Measurements from ENCODE around the gene GEMIN2. TPM values are rescaled to one million over a fixed set of nuclear protein-coding genes. Genes with fewer than 3 reads are reported as not detected.
"Not testable (repeated sequence)": the region's sequence is repeated elsewhere in the genome, so short reads cannot be mapped to it uniquely, and the experiment has no call there.

GEMIN2 gene, protein sequence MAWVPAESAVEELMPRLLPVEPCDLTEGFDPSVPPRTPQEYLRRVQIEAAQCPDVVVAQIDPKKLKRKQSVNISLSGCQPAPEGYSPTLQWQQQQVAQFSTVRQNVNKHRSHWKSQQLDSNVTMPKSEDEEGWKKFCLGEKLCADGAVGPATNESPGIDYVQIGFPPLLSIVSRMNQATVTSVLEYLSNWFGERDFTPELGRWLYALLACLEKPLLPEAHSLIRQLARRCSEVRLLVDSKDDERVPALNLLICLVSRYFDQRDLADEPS
- 50.4 TPM for total RNA-seq

- DNase-seq = peak; percentile 88
These were observed at the start of gene GEMIN2 for GRCh38 chr14:39114073-39114838. GEMIN2 (plus strand) TSS chr14:39114323; CDS start chr14:39114339, 16 bp downstream.

DNA sequence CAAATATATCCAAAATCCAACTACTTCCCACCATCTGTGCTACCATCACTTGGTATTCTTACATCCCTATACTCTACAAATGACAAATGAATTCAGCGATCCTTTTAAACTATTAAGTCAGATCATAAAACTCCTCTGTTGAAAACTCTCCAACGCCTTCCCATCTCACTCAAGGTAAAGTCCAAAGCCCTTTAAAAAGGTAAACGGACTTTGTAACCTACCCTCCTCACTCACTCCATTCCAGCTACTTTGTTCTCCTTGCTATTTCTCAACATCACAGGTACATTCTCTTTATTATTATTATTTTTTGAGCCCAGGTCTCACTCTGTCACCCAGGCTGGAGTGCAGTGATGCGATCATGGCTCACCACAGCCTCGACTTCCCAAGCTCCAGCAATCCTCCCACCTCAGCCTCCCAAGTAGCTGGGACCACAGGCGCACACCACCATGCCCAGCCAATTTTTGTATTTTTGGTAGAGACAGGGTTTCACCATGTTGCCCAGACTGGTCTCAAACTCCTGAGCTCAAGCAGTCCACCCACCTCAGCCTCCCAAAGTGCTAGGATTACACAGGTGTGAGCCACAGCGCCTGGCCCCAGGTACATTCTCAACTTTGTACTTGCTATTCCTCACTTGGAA, 44.8 kb upstream of the GEMIN2 start:
- not testable (repeated sequence) for DNase-seq

GRCh38 chr14:39069923-39070322, 44.2 kb upstream of the GEMIN2 start:
- no peak for DNase-seq

- DNase-seq = no peak
These were observed 43.0 kb upstream of the GEMIN2 start for GRCh38 chr14:39071096-39071495.

GRCh38 chr14:39080886-39081285, 33.2 kb upstream of the GEMIN2 start:
- no peak for DNase-seq

DNA sequence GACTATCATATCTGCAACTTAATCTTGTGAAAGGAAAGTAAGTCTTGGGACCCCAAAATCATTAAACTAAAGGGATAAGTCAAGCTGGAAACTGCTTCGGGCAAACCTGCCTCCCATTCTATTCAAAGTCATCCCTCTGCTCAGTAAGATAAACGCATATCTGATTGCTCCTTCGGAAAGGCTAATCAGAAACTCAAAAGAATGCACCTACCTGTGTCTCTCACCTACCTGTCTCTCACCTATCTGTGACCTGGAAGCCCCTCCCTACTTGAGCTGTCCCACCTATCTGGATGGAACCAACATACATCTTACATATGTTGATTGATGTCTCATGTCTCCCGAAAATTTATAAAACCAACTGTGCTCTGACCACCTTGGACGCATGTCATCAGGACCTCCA, 31.0 kb upstream of the GEMIN2 start:
- no peak for DNase-seq

GRCh38 chr14:39085933-39086332, 28.2 kb upstream of the GEMIN2 start:
- DNase-seq = no peak

DNA sequence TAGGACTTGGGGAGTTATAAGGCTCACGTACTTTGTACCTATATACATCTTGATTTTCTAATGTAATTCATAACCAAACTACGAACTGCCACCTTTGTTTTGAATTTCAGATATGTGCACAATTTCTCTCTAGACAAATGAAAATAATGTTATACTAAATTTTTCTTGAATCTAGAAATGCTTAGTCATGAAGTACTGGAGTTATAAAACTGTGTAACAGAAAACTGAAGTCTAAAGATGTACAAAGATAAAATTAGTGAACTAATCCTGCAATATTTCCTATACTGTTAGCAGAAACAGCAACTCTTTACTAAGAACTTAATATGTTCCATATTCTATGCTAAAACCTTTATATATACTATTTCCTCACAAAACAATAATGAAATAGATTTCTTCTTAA, 26.6 kb upstream of the GEMIN2 start:
- no peak for DNase-seq

DNA sequence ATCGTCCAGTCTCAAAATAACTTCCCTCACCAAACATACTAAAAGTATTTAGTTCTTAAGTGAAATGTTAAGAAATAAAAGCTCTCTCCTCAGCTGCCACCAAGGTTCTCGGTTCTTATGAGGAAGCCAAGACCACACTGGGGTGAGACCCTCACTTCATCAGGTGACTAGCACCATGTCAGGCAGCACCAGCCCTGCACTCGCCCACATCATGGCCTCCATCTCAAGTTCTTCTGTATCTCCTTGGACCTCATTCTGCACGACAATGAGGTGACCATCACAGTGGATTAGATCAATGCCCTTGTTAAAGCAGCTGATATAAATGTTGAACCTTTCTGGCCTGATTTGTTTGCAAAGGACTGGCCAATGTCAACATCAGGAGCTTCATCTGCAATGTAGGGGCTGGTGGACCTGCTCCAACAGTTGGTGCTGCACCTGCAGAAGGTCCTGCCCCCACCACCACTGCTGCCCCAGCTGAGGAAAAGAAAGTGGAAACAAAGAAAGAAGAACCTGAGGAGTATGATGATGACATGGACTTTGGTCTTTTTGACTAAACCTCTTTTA, 23.5 kb upstream of the GEMIN2 start:
- DNase-seq = no peak

DNA sequence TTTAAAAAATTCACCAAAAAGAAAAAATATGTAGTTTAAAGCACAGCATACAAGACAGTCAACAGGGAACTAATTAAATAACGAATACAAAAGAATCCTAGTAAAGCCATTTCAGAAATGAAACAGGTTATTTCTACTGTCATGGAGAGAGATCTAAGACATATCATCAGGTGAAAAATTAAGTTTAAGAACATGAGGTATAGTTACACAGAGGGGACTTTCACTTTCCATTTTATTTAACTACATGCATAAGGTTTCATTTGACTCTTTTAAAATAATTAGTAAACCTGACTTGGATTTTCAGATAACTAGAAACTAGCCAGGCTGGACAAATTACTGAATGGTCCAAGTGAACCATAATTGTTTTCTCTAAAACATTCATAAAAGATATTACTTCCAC, 22.4 kb upstream of the GEMIN2 start:
- DNase-seq = no peak

DNA sequence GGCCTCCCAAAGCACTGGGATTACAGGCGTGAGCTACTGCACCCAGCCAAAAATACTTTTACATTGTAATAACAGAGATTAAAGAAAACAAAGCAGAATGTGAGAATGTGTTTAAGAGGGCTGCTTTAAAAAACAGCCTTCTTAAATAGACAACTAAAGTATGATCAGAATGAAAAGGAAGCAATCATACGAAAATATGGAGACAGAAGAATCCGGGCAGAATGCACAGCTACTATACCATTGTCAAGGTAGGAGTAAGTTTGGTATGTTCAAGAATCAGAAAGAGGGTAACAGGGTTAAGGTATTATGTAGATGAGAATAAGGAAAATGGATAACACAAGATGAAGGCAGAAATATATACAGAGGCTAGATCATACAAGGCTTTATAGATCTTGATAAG, 19.6 kb upstream of the GEMIN2 start:
- DNase-seq = no peak

DNA sequence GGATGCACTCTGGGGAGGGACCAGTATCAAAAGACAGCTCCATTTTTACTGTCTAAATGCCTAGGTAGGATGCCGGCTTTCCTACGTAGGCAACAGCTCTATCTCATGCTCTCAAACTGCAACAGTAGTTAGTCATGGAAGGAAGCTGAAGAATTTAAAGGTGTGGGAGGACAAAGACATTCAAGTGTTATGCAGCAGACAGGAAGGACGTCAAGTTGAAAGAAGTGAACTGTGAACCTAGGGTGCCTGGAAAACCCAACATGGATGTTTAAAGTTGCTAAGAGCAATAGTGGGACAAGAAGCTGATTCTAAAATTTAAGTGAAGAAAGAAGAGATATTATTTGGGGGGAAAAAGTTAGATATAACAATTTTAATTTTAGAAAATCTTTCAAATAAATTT, 17.0 kb upstream of the GEMIN2 start:
- DNase-seq = no peak

DNA sequence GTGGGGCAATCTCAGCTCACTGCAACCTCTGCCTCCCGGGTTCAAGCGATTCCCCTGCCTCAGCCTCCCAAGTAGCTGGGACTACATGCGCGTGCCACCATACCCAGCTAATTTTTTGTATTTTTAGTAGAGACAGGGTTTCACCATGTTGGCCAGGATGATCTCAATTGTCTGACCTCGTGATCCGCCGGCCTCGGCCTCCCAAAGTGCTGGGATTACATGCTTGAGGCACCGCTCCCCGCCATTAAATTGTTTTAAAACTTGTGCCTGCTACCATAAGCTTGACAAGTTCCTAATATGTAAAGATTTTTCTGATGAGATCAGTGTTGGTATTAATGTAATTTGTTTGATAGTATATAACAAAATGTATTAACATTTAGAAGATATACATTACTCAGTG, 14.9 kb upstream of the GEMIN2 start:
- not testable (repeated sequence) for DNase-seq

DNA sequence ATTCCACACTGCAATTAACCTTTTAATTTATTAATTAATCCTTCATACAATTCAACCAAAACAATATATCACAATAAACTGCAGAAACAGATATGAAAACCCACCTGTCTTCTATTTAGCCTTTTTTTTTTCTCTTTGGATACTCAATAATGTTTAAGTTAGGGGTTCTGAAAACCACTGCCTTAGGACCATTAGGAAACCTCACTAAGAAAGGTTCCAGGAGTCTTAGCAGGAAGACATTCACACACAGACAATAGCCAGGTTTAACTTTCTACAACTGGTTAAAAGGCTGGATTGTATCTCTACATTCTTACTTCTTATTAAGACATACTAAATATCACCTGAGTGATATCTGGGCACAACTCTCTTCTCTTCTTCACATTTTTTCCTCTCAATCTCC, 14.4 kb upstream of the GEMIN2 start:
- no peak for DNase-seq

- DNase-seq = no peak
These were observed 11.7 kb upstream of the GEMIN2 start for GRCh38 chr14:39102265-39102968.

DNA sequence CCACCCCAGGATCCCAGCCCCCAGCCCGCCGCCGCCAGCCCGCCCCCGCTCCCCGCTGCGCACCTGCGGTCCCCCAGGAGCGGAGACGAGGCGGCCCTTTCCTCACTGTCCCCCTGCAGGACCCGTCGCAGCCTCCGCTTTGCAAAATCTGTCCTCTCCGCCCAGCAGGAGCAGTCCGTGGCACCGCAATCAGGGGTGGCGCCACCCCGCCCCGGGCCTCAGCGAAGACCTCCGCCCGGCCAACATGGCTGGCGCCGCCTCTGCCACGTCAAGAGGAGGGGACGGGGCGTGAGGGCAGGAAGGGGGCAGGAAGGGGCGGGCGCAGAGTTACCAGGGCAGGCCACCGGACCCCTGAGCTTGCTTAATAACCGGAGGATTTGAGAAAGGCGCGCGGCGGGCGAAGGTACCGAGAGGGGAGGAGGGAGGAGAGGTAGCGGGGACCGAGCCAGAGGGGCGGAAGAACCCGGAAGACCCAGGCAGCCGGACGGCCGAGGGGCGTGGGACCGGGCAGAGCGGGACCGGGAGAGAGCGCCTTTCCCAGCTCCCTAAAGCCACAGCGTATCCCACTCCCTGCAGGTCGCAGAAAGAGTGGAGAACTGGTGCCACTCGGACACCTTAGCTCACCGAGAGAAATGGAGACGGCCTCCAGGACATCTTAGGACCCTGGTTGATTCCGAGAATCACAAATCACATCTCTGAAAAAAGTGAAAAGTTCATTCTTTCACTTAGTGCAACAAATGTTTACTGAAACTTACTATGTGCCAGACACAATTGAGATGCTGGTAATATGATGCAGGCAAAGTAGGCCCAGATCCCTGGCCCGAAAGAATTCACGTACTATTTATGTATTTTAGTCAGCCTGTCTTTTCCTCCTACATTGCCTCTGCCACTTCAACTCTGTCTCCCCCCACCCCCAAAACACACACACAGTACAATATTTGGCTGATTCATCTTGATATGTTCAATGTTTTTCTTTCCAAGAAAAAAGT, 10.9 kb upstream of the GEMIN2 start, which contains the start of gene SEC23A:
TSS of gene SEC23A (minus strand) at position 267 of the 989 bp plus-strand sequence. CDS start 7,117 bp downstream, outside the sequence.
- DNase-seq = peak; percentile 75

DNA sequence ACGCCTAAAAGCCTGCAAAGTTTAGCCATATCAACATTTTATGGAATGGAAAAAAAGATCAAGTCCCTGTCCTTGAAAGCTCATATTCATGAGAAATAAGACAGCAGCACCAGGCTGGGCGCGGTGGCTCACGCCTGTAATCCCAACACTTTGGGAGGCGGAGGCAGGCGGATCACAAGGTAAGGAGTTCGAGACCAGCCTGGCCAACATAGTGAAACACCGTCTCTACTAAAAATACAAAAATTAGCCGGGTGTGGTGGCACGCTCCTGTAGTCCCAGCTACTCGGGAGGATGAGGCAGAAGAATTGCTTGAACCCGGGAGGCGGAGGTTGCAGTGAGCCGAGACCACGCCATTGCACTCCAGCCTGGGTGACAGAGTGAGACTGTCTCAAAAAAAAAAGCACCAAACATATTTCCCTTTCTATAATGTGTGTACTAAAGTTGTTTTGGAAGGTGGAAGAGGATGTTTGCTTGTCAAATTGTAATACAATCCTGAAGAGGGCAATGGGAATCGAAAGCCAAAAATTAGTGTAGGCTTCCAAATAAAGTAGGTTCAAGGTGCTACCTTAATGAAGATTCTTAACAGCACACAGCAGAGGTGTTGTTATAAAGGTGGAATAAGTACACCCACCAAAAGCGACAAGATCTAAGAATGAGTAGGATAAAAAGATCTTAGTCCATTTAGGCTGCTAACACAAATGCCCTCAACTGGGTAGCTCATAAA, 9.9 kb upstream of the GEMIN2 start:
- not testable (repeated sequence) for DNase-seq

- no peak for DNase-seq
These were observed 6.5 kb upstream of the GEMIN2 start for GRCh38 chr14:39107591-39107996.

- DNase-seq = no peak
These were observed 5.3 kb upstream of the GEMIN2 start for GRCh38 chr14:39108791-39109190.

All from occipital lobe (tissue), 2 donors.